Jurkat, Clone E6-1 (cell line): ENCODE data around the gene AFAP1.

Experiments used
- DNase-seq: peaks from one replicate; pipeline ENCODE4 v3.0.0-alpha.2; 2011; ENCODE audit warnings: low read depth, low spot score
- H3K4me3 ChIP-seq: 2 replicates; pipeline ENCODE4 v1.5.1; 2011; ENCODE audit warnings: mild to moderate bottlenecking, low read length, control low read depth, moderate library complexity

The AFAP1 gene

DNA sequence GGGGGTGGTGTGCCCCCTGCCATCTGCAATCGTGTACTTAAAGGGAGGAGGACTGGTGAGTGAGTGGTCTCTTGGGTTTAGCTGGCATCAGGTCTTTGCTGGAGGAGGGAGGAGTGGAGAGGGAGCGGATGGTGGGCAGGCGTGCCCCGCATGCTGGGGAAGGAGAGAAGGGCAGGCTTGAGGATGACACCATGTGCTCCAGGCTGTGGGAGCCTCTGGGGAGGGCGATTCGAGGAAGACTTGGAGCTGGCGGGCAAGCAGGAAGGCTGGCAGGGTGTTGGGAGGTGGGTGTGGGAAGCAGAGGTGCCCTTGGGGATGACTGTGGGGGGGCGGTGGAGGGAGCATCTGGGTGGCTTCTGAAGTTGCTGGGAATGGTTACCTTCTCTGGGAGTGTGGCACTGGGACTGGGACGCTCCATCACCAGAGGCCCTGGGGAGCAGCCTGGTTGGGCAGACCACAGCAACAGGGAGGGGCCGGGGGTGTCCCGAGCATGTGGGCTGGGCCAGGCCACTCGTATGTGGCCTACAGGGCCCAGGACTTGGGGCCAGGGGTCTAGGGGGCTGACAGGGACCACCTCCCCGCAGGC lies 30.8 kb upstream of the AFAP1 start:
- no peak for DNase-seq
- H3K4me3 ChIP-seq, result no peak overlapping the region

DNA sequence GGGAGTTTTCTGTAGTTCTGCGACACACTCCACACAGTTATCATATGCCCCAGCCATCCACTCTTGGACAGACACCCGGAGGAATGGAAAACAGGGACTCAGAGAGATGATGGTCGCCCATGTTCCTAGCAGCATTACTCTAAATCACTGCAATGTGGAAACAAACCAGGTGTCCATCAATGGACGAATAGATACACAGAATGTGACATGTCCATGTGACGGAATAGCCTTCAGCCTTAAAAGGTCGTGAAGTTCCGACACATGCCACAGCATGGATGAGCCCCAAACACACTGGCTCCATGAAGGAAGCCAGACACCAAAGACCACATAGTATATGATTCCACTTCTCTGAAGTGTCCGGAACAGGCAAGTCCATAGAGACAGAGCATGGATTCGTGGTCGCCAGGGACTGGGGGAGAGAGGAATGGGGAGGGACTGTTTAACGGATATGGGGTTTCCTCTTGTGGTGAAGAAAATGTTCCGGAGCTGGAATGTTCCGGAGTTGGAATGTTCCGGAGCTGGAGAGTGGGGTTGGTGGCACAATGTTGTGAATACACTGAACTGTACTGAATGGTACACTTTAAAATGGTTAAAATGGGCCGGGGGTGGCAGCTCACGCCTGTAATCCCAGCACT lies 28.7 kb upstream of the AFAP1 start:
- DNase-seq, result no peak
- H3K4me3 ChIP-seq, result no peak overlapping the region

DNA sequence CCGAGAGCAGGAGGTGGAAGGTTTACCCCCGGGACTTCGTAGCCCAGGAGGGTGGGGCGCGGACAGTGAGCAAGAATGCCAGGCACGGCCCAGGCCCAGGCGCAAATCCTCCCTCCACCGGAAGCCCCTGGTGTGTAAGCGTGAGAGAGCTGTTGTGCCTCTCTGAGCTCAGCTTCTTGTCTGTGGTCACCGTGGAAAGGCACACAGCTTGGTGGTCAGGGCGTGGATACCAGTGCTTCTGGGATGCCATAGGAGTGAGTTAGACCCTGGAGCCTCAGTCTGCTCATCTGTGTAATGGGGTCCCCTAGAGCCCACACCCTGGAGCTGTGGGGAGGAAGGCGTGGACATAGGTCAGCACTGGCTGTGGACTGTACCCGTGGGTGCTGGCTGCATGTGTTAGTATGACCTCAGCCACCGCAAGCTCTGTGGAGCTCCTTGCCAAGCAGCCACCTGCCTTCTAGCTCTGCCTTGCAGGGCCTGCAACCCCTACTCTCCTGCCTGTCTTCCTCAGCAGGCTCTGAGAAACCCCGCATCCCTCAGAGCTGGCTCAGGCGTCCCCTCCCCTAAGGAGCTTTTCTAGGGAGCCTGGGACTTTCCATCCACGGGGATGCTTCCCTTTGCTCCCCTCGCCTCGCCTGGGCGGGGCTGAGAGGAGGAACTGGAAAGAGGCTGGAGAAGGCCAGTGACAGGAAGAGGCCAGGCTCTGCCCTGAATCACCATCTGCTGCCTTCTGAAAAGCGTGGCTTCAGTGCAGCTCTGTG lies 28.0 kb upstream of the AFAP1 start:
- DNase-seq, result no peak
- H3K4me3 ChIP-seq, result no peak overlapping the region

DNA sequence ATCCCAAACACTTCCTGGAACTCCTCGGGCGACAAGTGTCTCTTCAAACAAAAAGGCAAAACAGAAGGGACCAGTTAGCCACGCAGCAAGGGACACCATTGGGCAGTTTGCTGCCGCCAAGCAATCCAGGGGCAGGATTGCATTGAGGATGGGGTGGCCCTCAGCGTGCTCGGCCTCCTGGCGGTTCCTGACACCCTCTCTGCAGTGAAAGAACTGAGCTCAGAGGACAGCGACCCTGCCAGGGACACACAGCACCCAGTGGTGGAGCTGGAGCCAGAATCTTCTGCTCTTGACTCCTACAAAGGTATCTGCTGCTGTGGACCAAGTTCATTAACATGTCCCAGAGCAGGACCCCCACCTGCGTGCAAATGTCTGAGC lies 27.4 kb upstream of the AFAP1 start:
- H3K4me3 ChIP-seq, result no peak overlapping the region
- DNase-seq, result no peak

DNA sequence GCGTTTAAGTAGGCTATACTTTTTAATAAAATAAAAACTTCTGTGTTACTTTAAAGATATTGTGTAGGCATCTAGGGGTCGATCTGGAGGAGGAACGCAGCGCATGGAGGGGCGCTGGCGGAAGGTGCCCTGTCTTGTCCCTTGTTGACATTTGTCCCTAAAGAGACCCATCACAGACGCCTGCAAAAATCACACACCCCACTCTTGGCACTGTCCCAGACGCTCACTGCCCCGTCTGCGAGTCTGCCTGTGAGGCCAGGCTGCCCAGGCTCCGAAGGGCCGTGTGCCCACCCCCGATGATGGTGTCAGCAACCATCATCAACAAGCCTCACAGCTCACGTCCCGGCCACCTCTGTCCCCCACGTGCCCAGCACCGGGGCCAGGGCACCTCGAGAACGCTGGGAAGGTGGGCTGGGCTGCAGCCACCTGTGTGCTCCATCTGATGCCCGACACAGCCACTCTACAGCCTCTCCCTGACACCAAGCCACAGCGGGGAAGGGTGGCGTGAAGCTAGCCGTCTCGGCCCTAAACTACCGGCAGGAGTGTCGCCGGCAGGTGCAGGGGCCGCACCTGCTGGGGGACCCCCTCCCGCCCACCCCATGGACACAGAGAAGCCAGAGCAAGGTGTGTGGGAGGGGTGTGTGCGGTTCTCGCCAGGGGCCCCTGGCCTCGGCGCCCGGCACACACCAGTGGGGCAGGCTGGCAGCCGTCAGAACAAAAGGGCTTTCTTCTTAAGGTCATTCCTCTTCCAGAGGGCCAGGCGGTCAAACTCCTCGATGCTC lies 26.8 kb upstream of the AFAP1 start:
- no peak for DNase-seq
- no peak overlapping the region for H3K4me3 ChIP-seq

DNA sequence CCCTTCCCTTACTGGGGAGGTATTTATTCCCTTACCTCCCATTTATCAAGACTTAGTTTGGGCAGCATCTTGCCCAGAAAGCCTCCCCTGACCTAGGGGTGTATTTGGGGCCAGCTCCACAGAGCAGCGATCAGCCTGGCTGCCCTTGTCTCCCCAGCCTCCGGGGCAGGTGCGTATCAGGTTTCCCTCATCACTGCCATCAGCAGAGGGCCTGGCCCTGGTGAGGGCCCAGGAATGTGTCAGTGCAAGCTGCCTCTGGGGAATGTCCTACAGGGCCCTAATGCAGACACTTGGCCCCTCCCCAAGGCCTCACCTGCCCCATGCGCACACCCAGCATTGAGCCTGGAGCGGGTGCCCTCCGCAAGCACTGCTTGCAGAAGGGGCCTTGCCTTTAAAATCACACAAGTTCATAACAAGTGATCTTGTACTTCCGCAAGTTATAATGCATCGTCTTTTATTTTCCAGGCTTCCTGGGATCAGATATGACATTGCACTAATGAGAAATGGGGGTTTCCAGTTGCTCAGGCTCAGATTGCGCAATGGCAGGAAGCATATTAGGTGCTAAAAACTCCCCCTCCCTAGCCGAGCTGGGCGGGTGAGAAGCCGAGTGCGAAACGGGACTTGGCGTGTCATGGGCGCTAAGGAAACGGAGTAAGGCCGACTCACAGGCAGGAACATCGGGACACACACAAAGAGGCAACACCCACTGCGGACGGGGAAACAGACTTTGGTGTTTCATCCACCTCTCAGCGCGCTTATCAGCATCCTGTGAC lies 25.4 kb upstream of the AFAP1 start:
- no peak overlapping the region for H3K4me3 ChIP-seq
- DNase-seq, result no peak

DNA sequence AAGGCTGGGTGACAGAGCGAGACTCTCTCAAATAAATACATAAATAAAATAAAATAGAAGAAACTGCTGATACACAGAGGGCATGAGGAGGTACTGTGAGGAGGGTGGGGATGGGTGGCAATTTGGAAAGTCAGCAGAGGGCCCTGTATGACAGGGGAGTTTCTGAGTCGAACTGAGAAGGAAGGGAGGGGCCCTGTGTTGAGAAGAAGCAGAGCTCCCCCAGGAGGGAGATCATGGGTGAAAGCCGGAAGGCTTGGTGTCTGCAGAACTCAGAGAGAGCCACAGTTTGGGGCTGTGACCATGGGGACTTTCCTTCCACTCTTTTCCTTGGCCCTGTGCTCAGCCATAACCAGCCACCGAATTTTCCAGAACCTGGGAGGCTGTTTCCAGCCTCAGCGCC lies 24.8 kb upstream of the AFAP1 start:
- H3K4me3 ChIP-seq, result no peak overlapping the region
- no peak for DNase-seq

DNA sequence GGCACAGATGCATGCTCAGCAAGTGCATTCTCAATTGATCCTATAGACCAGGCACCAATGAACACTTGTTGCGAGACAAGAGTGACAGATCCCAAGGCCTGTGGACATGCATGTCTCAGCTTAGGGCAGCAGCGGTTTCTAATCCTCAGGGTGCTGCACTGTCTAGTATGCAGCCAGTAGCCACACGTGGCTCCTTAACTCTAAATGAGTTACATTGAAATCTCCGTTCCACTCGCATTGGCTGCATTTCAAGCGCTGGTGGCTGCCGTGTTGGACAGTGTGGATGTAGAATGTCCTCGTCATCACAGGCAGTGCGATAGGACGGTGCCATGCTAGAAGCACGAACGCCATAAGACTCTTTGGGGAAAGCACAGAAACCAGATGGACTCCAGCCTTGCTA lies 24.0 kb upstream of the AFAP1 start:
- DNase-seq, result no peak

DNA sequence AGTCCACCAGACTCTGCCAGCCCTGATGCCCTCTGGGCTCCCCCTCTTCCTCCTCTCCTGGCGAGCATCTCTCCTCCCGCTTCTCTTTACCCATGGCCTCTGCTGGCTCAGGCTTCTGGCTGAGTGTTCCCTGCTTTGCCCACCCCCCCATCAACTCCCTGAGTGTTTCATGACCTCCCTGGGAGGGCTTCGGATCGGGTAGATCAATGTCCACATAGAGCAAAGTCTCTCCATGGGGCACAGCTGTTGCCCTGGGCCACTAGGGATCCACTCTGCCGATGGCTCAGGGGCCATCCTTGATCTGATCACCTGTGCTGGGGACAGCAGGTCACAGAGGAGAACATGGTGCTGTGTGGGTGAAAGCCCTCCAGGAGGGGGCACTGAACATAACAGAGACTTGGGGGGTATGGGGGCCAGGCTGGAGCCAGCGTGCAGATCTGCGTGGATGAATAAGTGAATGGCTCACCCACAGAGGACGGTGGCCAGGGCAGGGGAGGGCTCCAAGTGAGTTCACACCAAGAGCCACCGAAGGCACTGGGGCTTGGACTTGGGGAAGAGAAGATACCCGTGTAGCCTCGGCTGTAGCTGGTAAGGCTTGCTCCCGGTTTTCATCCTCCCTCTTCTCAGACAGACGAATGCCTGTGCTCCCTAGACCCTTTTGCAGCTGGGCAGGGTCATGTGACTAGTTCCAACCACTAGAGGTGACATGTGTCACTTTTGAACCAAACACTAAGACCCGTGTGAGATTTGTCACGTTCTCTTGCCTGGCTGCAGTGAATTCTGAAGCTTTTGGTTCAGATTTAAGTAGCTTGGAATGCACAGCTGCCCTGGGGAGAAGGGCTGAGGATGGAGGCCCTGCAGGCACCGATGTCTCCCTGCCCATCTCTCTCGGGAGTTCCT lies 23.2 kb upstream of the AFAP1 start:
- DNase-seq, result no peak
- H3K4me3 ChIP-seq, result no peak overlapping the region

More for the DNA sequence above, 24.0 kb upstream of the AFAP1 start:
- H3K4me3 ChIP-seq, result no peak overlapping the region

DNA sequence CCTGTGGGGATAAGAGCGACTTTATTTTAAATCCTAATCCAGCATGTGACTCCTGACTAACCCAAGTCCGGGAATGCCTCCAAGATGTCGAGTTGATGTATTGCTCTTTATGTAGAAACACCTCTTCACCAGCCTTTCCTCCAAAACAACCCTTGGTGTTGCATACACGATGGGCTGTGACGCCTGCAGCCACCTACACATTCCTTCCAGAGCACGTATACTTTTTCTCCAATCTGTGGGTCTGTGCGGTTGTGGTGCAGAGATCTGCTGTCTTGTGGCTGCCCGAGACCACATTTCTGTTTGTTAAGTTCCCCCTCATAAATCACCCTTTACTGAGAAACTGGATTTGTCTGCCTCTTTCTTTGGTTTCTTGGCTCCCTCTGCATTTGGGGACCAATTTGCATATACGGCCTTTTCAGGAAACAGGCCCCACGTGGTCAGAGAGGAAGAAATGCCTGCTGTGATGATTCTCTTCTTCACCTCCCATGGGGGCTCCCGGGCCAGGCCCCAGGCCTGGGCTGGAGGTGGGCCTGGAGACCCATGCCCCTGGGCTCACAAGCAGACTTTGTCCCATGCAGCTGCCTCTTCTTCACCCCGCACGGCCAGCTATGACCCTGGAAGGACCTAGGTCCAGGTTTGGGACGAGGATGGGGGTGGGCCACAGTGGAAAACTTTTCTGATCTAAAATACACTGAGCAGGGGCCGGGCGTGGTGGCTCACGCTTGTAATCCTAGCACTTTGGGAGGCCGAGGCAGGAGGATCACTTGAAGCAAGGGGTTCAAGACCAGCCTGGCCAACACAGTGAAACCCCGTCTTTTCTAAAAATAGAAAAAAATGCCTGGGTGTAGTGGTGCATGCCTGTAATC lies 21.4 kb upstream of the AFAP1 start:
- no peak overlapping the region for H3K4me3 ChIP-seq
- DNase-seq, result peak; percentile 61

DNA sequence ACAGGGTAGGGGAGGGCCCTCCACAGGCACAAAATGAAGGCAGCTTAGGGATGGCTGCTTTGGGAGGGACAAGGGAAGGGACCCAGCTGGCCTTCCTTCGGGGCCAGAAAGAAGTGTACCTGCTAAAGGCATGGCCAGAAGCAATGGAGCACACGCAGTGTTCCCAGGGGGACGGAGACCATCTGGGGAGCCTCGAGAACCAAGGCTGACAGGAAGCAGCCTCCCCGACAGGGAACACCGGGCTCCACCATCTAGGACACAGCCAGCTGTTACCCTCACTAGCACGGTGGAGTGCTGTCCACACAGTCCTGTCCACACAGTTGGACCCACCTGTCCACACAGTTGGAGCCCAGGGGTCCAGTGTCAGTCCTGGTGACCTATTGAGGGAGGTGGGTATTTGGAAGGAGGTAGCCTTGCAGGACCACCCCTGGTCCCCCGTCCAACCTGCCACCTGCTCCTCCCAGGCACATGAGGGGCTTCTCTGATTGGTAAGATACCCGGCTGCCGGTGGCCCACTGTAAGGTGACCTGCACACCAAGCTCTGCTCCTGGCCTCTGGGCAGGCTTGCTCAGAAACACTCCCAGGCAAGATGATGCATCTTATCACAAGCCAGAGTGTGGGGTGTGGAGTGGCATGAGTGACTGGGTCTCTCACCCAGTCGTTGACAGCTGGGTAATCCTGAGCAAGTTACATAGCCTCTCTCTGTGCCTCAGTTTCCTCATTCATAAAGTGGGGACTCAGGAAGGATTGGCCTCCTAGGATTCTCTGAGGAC lies 20.5 kb upstream of the AFAP1 start:
- DNase-seq, result no peak
- no peak overlapping the region for H3K4me3 ChIP-seq

DNA sequence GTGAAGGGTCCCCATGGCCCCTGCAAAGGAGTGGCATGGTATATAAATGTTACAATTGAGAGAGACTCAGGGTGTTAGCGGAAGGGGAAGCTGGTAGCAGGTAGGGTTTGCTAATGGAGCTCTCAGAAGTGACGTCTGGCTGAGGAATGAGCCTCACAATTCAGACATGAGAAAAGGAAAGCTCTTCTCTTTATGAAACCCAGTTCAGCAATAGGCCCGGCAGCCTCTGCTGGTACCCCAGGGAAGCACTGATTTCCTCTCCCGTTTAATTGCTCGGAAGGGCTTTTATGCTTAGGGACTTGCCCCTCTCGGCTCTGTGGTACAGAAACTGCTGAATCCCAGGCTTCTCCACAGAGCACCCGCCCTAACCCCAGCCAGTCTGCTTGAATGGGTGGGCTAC lies 19.4 kb upstream of the AFAP1 start:
- no peak for DNase-seq
- no peak overlapping the region for H3K4me3 ChIP-seq

DNA sequence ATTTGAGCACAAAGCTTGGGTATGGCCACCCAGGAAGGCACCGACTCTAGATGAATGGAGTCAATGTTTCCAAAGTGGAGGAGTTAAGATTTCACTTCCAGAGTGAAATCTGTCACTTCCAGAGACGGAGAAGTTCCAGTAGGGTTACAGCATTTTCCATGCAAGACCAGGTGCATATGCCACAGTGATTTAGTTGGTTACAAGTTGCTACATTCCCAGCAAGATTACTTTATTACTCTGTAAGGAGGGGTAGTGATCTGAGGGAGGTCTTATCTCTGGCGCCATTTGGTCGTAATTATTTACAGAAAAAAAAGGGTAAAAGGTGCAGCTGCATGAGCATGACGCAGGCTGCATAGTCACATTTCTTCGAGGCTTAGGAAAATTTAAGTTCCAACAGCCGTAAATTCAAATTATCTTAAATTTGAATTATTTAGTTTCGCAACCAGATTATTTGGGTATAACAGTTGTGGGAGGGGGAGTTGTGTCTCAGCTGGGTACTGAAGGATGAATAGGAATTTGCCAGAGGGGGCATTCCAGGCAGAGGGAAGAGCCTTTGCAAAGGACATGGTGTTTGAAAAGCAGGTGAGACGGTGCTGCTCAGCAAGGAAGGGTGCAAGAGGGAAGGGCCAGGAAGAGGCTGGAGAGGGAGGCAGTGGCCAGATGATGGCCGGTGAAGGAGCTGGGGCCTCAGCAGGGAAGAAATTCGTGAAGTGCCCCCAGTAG lies 17.4 kb upstream of the AFAP1 start:
- H3K4me3 ChIP-seq, result no peak overlapping the region
- DNase-seq, result no peak

DNA sequence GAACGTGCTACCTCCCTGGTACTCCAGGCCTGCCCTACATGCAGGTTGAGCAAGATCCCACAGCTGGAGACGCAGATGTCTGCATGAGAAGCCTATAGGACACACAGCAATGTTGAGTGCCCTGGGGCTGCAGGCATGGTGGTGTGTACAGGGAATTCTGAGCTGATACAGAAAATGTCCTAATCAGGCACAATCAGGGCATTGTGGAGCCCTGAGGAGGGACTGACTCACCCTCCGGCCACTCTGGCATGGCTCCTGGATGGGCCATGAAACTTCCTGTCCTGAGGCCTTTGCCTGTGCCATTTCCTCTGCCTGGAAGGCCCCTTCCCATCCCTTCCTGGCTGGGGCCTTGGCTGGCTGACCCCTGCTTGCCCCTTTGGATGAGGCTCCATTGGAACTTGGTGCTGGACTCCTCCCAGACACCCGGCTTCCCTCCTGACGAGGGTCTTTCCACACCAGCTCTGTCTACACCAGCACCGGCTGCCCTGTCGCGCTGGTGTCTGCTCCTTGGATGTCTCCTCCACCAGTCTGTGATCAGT lies 16.7 kb upstream of the AFAP1 start:
- no peak for DNase-seq
- no peak overlapping the region for H3K4me3 ChIP-seq

DNA sequence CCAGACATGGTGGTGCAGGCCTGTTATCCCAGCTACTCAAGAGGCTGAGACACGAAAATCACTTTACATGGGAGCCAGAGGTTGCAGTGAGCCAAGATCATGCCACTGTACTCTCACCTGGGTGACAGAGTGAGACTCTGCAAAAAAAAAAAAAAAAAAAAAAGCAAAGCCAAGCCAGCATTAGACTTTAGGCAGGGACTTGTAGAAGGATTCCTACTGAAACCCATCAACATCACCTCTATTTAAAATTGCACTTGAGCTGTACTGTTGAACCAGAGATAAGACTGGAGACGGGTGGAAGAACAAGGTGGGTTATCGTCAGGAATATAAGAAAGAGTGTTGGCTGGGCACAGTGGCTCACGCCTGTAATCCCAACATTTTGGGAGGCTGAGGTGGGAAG lies 15.7 kb upstream of the AFAP1 start:
- H3K4me3 ChIP-seq, result no peak overlapping the region
- DNase-seq, result no peak

DNA sequence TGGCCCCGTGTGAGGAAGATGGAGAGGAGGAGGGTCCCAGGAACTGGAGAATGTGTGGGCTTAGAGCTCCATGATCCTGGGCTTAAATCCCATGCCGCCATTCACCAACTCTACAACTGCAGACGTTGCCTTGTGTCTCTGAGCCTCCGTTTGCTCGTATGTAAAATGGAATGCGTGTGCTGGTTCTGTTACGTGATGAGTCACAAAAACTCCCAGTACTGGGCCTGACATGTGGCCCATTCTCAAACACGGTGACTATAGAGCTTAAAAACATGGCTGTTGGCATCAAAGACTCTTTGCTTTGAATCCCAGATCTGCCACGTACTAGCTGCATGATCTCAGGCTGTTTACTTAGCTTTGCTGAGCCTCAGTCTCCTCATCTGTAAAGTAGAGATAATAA lies 13.0 kb upstream of the AFAP1 start:
- DNase-seq, result no peak
- H3K4me3 ChIP-seq, result no peak overlapping the region
